Dedifferentiated amniotic fluid mesenchymal stem cell (primary cell): ENCODE measurements around the gene TBC1D22A.

ENCODE experiments used
- DNase-seq: peaks from one replicate; pipeline ENCODE4 v3.0.0-alpha.2; 2016; ENCODE audit errors: extremely low spot score

Gene TBC1D22A

GRCh38 chr22:46737105-46737975, 25.1 kb upstream of the TBC1D22A start:
- peak; percentile 35 for DNase-seq

GRCh38 chr22:46737976-46738646, 24.3 kb upstream of the TBC1D22A start, which contains the start of gene CERK:
Gene CERK, minus strand, starts transcription at chr22:46738252. Its CDS starts 104 bp downstream, at chr22:46738148.
- DNase-seq, result peak; percentile 51

GRCh38 chr22:46738647-46739093, 23.8 kb upstream of the TBC1D22A start:
- DNase-seq, result no peak

GRCh38 chr22:46739094-46739870, 23.2 kb upstream of the TBC1D22A start:
- no peak for DNase-seq

- DNase-seq, result no peak
Measured at GRCh38 chr22:46740910-46741780, 21.3 kb upstream of the TBC1D22A start.

- no peak for DNase-seq
Measured at GRCh38 chr22:46741974-46742519, 20.4 kb upstream of the TBC1D22A start.

GRCh38 chr22:46742576-46743221, 19.8 kb upstream of the TBC1D22A start:
- DNase-seq, result no peak

GRCh38 chr22:46744581-46744980, 17.9 kb upstream of the TBC1D22A start:
- DNase-seq, result no peak

GRCh38 chr22:46746192-46746591, 16.3 kb upstream of the TBC1D22A start:
- DNase-seq, result no peak

GRCh38 chr22:46746620-46747019, 15.8 kb upstream of the TBC1D22A start:
- DNase-seq, result no peak

GRCh38 chr22:46747646-46748045, 14.8 kb upstream of the TBC1D22A start:
- no peak for DNase-seq

GRCh38 chr22:46748206-46748907, 14.1 kb upstream of the TBC1D22A start:
- DNase-seq, result no peak

- no peak for DNase-seq
Measured at GRCh38 chr22:46748908-46749675, 13.4 kb upstream of the TBC1D22A start.

GRCh38 chr22:46749682-46750529, 12.5 kb upstream of the TBC1D22A start:
- no peak for DNase-seq

- DNase-seq, result no peak
Measured at GRCh38 chr22:46750530-46750800, 12.0 kb upstream of the TBC1D22A start.

GRCh38 chr22:46750863-46751443, 11.5 kb upstream of the TBC1D22A start:
- no peak for DNase-seq

- DNase-seq, result no peak
Measured at GRCh38 chr22:46752286-46752987, 10.0 kb upstream of the TBC1D22A start.
